Sigmoid colon (tissue), 4 donors: Measurements from ENCODE around the gene HOXD1.

Source experiments
- EP300 ChIP-seq, 4 donors: sonication (generic); formaldehyde crosslinking; IDR thresholded peaks; one replicate each; pipeline ENCODE4 v1.6.1; 2017; ENCODE audit warnings: antibody characterized with exemption in 4 of 4
- POLR2A ChIP-seq, 2 donors: fragments of 450-650 bp; IDR thresholded peaks; one replicate each; pipeline ENCODE4 v1.6.1; 2016; ENCODE audit warnings: antibody characterized with exemption in 2 of 2, mild to moderate bottlenecking in 2 of 2, moderate library complexity in 2 of 2
- POLR2AphosphoS5 ChIP-seq, 4 donors: sonication (generic); formaldehyde crosslinking; IDR thresholded peaks; one replicate each; pipeline ENCODE4 v1.6.1; 2017; ENCODE audit warnings: antibody characterized with exemption in 4 of 4
- TF ChIP-seq, protein P1 (sequence below), 4 experiments: fragments of 450-650 bp in 3 of 4; fragments of 200-600 bp in 1 of 4; IDR thresholded peaks; one replicate each; pipeline ENCODE4 v1.5.1; 2016 to 2019; ENCODE audit warnings: antibody characterized with exemption in 4 of 4, mild to moderate bottlenecking in 3 of 4, moderate library complexity in 2 of 4

- TF ChIP-seq, protein P1, sequence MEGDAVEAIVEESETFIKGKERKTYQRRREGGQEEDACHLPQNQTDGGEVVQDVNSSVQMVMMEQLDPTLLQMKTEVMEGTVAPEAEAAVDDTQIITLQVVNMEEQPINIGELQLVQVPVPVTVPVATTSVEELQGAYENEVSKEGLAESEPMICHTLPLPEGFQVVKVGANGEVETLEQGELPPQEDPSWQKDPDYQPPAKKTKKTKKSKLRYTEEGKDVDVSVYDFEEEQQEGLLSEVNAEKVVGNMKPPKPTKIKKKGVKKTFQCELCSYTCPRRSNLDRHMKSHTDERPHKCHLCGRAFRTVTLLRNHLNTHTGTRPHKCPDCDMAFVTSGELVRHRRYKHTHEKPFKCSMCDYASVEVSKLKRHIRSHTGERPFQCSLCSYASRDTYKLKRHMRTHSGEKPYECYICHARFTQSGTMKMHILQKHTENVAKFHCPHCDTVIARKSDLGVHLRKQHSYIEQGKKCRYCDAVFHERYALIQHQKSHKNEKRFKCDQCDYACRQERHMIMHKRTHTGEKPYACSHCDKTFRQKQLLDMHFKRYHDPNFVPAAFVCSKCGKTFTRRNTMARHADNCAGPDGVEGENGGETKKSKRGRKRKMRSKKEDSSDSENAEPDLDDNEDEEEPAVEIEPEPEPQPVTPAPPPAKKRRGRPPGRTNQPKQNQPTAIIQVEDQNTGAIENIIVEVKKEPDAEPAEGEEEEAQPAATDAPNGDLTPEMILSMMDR (IDR thresholded peaks at IDR 0.05): no peak
- TF ChIP-seq EP300 (IDR thresholded peaks at IDR 0.05): no peak
- TF ChIP-seq POLR2A (IDR thresholded peaks at IDR 0.05): no peak
- TF ChIP-seq POLR2AphosphoS5 (IDR thresholded peaks at IDR 0.05): no peak
These were observed 9.6 kb upstream of the HOXD1 start for GRCh38 chr2:176178757-176179295.
